A549 (cell line): ENCODE measurements around the gene NTRK2.

Experiments
- CEBPB ChIP-seq, 2 experiments: fragments of >200 bp in 1 of 2; sonication (Bioruptor Twin) in 1 of 2; formaldehyde crosslinking in 1 of 2; IDR thresholded peaks; 2 replicates each; pipeline ENCODE4 v1.6.1; 2012 to 2016
- CTCF ChIP-seq: fragments of >200 bp; sonication (Bioruptor Twin); formaldehyde crosslinking; IDR thresholded peaks from 3 replicates; pipeline ENCODE4 v1.5.1; 2016
- E2F6 ChIP-seq: IDR thresholded peaks from 2 replicates; pipeline ENCODE4 v1.6.1; 2012; ENCODE audit warnings: low read depth, borderline replicate concordance
- EP300 ChIP-seq, 2 experiments: fragments of >200 bp; sonication (Bioruptor Twin); formaldehyde crosslinking; IDR thresholded peaks; 2 replicates in 1 of 2; 3 replicates in 1 of 2; pipeline ENCODE4 v1.6.1; 2016 to 2017
- ESRRA ChIP-seq: fragments of 150-350 bp; IDR thresholded peaks from 2 replicates; pipeline ENCODE4 v1.6.1; 2014; ENCODE audit warnings: mild to moderate bottlenecking, low read length, borderline replicate concordance
- MYC ChIP-seq: IDR thresholded peaks from 2 replicates; pipeline ENCODE4 v1.6.1; 2012; ENCODE audit warnings: mild to moderate bottlenecking, inconsistent platforms, low read length, improper control_type of control experiment, borderline replicate concordance
- PHF8 ChIP-seq: fragments of 200-600 bp; sonication (generic); IDR thresholded peaks from 2 replicates; pipeline ENCODE4 v1.6.1; 2016; ENCODE audit warnings: low read depth, mild to moderate bottlenecking, antibody characterized with exemption, moderate library complexity, borderline replicate concordance
- POLR2A ChIP-seq: IDR thresholded peaks from 2 replicates; pipeline ENCODE4 v1.6.1; 2012; ENCODE audit warnings: mild to moderate bottlenecking, low read length
- RAD21 ChIP-seq, 2 experiments: fragments of >200 bp in 1 of 2; sonication (Bioruptor Twin) in 1 of 2; formaldehyde crosslinking in 1 of 2; IDR thresholded peaks in 1 of 2; conservative IDR thresholded peaks in 1 of 2; 2 replicates in 1 of 2; 3 replicates in 1 of 2; pipeline ENCODE4 v1.6.1; 2012 to 2018; ENCODE audit warnings: inconsistent platforms in 1 of 2
- RFX5 ChIP-seq: fragments of 450-650 bp; IDR thresholded peaks from 2 replicates; pipeline ENCODE4 v1.7.1; 2014; ENCODE audit warnings: antibody characterized with exemption, mild to moderate bottlenecking, moderate library complexity
- SREBF2 ChIP-seq: fragments of 450-650 bp; IDR thresholded peaks from 2 replicates; pipeline ENCODE4 v1.6.1; 2014; ENCODE audit warnings: mild to moderate bottlenecking, moderate library complexity

- TF ChIP-seq ESRRA (no peak), POLR2A (no peak), CTCF (no peak), CEBPB (IDR thresholded peaks at IDR 0.05) (no peak), RAD21 (conservative IDR thresholded peaks at IDR 0.05 in 1 of 2, IDR thresholded peaks at IDR 0.05 in 1 of 2) (no peak), EP300 (IDR thresholded peaks at IDR 0.05) (no peak), SREBF2 (no peak), E2F6 (no peak), RFX5 (no peak), MYC (no peak), PHF8 (no peak)
Measured at GRCh38 chr9:84858364-84858763, 188.8 kb downstream of the NTRK2 start.
